K562 (cell line): ENCODE results near the gene AGK. TPM values are rescaled to one million over a fixed set of nuclear protein-coding genes. Genes with fewer than 3 reads are reported as not detected.

Experiments
- C11orf30 ChIP-seq: fragments of 450-650 bp; IDR thresholded peaks from 2 replicates; pipeline ENCODE4 v1.6.1; 2016; ENCODE audit warnings: low read depth, mild to moderate bottlenecking
- CXXC5 ChIP-seq: fragments of 250-450 bp; sonication (Bioruptor Pico); IDR thresholded peaks from 2 replicates; pipeline ENCODE4 v1.8.0; 2022; ENCODE audit warnings: inconsistent platforms, mild to moderate bottlenecking, moderate library complexity
- DACH1 ChIP-seq: fragments of 450-650 bp; IDR thresholded peaks from 2 replicates; pipeline ENCODE4 v1.6.1; 2018; ENCODE audit not compliant: partially characterized antibody
- HDAC2 ChIP-seq: fragments of 450-650 bp; IDR thresholded peaks from 2 replicates; pipeline ENCODE4 v1.6.1; 2016; ENCODE audit warnings: mild to moderate bottlenecking
- HMBOX1 ChIP-seq: sonication (generic); IDR thresholded peaks from 2 replicates; pipeline ENCODE4 v1.6.1; 2016
- HNRNPH1 ChIP-seq: fragments of 200-400 bp; formaldehyde crosslinking; optimal IDR thresholded peaks from 2 replicates; pipeline ENCODE3; 2017; ENCODE audit warnings: low read depth, mild to moderate bottlenecking, low read length, moderate library complexity
- IRF9 ChIP-seq: fragments of 450-650 bp; IDR thresholded peaks from 2 replicates; pipeline ENCODE4 v1.6.1; 2016; ENCODE audit warnings: missing biosample characterization, missing genetic modification characterization
- JUNB ChIP-seq: fragments of 450-650 bp; formaldehyde crosslinking; conservative IDR thresholded peaks from 2 replicates; pipeline ENCODE4 v1.4.0; 2020; ENCODE audit warnings: mild to moderate bottlenecking
- L3MBTL2 ChIP-seq: fragments of 450-650 bp; IDR thresholded peaks from 2 replicates; pipeline ENCODE4 v1.6.1; 2016; ENCODE audit warnings: mild to moderate bottlenecking, moderate library complexity
- MTA3 ChIP-seq: fragments of 450-650 bp; formaldehyde crosslinking; IDR thresholded peaks from 2 replicates; pipeline ENCODE4 v1.6.1; 2017; ENCODE audit warnings: mild to moderate bottlenecking, borderline replicate concordance
- PCBP1 ChIP-seq: fragments of 200-400 bp; formaldehyde crosslinking; IDR thresholded peaks from 2 replicates; pipeline ENCODE4 v1.6.1; 2018; ENCODE audit warnings: mild to moderate bottlenecking, low read depth, low read length; ENCODE audit not compliant: poor library complexity, severe bottlenecking
- POLR2H ChIP-seq: IDR thresholded peaks from 2 replicates; pipeline ENCODE4 v1.6.1; 2016; ENCODE audit warnings: missing genetic modification characterization, low read depth, mild to moderate bottlenecking, control low read depth, missing compliant biosample characterization, moderate library complexity
- PTBP1 ChIP-seq: fragments of 200-400 bp; formaldehyde crosslinking; IDR thresholded peaks from 2 replicates; pipeline ENCODE4 v1.6.1; 2017; ENCODE audit warnings: low read depth, low read length
- SAFB2 ChIP-seq: fragments of 200-400 bp; formaldehyde crosslinking; IDR thresholded peaks from 2 replicates; pipeline ENCODE4 v1.6.1; 2018; ENCODE audit warnings: borderline replicate concordance, low read length, low read depth, moderate library complexity; ENCODE audit not compliant: severe bottlenecking
- ZFP36 ChIP-seq: fragments of 150-350 bp; IDR thresholded peaks from 2 replicates; pipeline ENCODE4 v1.6.1; 2018; ENCODE audit warnings: low read length, low read depth; ENCODE audit not compliant: partially characterized antibody
- ZNF143 ChIP-seq: sonication (generic); formaldehyde crosslinking; IDR thresholded peaks from 2 replicates; pipeline ENCODE4 v1.9.0; 2022; ENCODE audit warnings: mild to moderate bottlenecking, missing genetic modification reagents
- ZNF668 ChIP-seq: fragments of 250-450 bp; sonication (Bioruptor Pico); IDR thresholded peaks from 2 replicates; pipeline ENCODE4 v1.8.0; 2022; ENCODE audit warnings: mild to moderate bottlenecking, inconsistent platforms
- ZSCAN29 ChIP-seq: fragments of 450-650 bp; IDR thresholded peaks from 2 replicates; pipeline ENCODE4 v1.6.1; 2017
- polyA plus RNA-seq, 8 experiments: library from polyadenylated mRNA; depleted of rRNA in 4 of 8; stranded (reverse) in 5 of 8; unstranded in 3 of 8; fragments of >200 nt; fragmentation: Nextera tagmentation in 2 of 8; fragmentation: Illumina TruSeq in 1 of 8; extraction: Ambion mirVana in 2 of 8; extraction: Trizol in 1 of 8; gene quantifications; 2 replicates each; pipeline versions ENCODE4 v1.2.1 to v1.2.3, GENCODE V29; 2011 to 2014; ENCODE audit warnings: inconsistent platforms in 1 of 8, missing spikeins in 1 of 8
- total RNA-seq, 7 experiments: library from RNA; depleted of rRNA in 6 of 7; stranded (reverse); fragments of >200 nt in 6 of 7; fragmentation: Illumina TruSeq in 2 of 7; extraction: Trizol in 2 of 7; gene quantifications; 2 replicates each; pipeline versions ENCODE4 v1.2.1 to v1.2.3, GENCODE V29; 2011 to 2021; ENCODE audit warnings: low replicate concordance in 1 of 7

AGK gene
- total and polyA plus RNA-seq, 9 of the 15 experiments (the other 6 are each of a cell fraction or from before 2014, with no cell fraction given): 50.7 to 128 (median 71.8) TPM

- no peak for TF ChIP-seq JUNB
- peak; percentile 32; the same call in 1 of the 2 replicates for TF ChIP-seq HDAC2
- TF ChIP-seq POLR2H: no peak
- peak; percentile 87 for TF ChIP-seq DACH1
- no peak for TF ChIP-seq C11orf30
- no peak for TF ChIP-seq HMBOX1
- no peak for TF ChIP-seq PCBP1
- no peak for TF ChIP-seq ZFP36
- TF ChIP-seq IRF9 (tag): no peak
- TF ChIP-seq ZSCAN29: no peak
- TF ChIP-seq HNRNPH1: no peak
- no peak for TF ChIP-seq PTBP1
- TF ChIP-seq MTA3: no peak
- no peak for TF ChIP-seq L3MBTL2
- no peak for TF ChIP-seq SAFB2
- TF ChIP-seq ZNF143 (CRISPR knock-in tag): no peak
- no peak for TF ChIP-seq ZNF668 (CRISPR knock-in tag)
- 0 out of 2 replicates have a peak, but pooled peaks have one; percentile 12 for TF ChIP-seq CXXC5 (CRISPR knock-in tag)
- TF ChIP-seq, all 486 proteins: peak for 27
Measured at GRCh38 chr7:141593134-141593533, 41.9 kb downstream of the AGK start (continued).
